Tibial nerve (tissue), 4 donors: ENCODE measurements around the gene NFAM1.

Experiments used
- CTCF ChIP-seq, 5 experiments: fragments of 200-600 bp in 3 of 5; fragments of 450-650 bp in 2 of 5; sonication (generic) in 3 of 5; IDR thresholded peaks; one replicate each; pipeline ENCODE4 v1.5.1; 2016 to 2019; ENCODE audit warnings: antibody characterized with exemption in 5 of 5, mild to moderate bottlenecking in 3 of 5, moderate library complexity in 2 of 5
- EP300 ChIP-seq, 2 donors: sonication (generic); formaldehyde crosslinking; IDR thresholded peaks; one replicate each; pipeline ENCODE4 v1.6.1; 2017; ENCODE audit warnings: antibody characterized with exemption in 2 of 2, mild to moderate bottlenecking in 1 of 2
- POLR2A ChIP-seq, 2 donors: fragments of 450-650 bp; IDR thresholded peaks; one replicate each; pipeline ENCODE4 v1.6.1; 2017; ENCODE audit warnings: antibody characterized with exemption in 2 of 2, mild to moderate bottlenecking in 2 of 2, moderate library complexity in 2 of 2

GRCh38 chr22:42360348-42360747 is 71.9 kb downstream of the NFAM1 start:
- TF ChIP-seq POLR2A (IDR thresholded peaks at IDR 0.05) (no peak), CTCF (IDR thresholded peaks at IDR 0.05) (no peak), EP300 (IDR thresholded peaks at IDR 0.05) (no peak)
